ENCODE data around the gene INHBB.

DNA sequence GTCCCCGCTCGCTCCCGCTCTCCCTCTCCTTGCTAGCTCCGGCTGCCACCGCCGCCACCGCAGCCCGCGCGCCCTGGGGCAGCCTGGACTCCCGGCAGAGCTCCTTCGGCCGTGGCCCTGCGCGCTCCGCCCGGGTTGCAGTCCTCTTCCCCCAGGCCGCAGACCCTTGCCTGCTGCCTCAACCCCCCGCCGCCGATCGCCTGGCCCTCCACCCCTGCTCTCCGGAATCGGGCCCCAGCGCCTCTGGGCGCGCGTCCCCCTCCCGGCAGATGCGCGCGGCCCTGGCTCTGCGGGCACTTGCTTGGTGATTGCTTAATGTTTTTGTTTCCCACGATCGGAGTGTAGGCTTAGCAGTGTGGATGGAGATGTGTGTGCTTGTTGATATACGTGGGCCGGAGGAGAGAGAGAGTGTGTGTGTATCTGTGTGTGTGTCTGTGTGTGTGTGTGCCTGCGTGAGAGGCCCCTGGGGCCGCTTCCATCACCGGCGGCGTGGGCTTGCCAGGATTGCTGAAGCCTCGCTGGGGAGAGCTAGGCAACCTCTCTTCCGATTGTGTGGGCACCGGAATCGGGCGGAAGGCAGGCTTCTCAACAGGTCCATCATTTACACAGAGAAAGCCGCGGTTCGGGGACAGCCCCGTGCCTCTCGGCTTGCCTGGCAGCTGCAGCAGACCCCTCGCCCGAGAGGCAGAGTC is 877 bp downstream of the INHBB start:
- TF ChIP-seq, protein P1, sequence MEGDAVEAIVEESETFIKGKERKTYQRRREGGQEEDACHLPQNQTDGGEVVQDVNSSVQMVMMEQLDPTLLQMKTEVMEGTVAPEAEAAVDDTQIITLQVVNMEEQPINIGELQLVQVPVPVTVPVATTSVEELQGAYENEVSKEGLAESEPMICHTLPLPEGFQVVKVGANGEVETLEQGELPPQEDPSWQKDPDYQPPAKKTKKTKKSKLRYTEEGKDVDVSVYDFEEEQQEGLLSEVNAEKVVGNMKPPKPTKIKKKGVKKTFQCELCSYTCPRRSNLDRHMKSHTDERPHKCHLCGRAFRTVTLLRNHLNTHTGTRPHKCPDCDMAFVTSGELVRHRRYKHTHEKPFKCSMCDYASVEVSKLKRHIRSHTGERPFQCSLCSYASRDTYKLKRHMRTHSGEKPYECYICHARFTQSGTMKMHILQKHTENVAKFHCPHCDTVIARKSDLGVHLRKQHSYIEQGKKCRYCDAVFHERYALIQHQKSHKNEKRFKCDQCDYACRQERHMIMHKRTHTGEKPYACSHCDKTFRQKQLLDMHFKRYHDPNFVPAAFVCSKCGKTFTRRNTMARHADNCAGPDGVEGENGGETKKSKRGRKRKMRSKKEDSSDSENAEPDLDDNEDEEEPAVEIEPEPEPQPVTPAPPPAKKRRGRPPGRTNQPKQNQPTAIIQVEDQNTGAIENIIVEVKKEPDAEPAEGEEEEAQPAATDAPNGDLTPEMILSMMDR (IDR thresholded peaks at IDR 0.05): no peak
- no peak for TF ChIP-seq POLR2AphosphoS5 (IDR thresholded peaks at IDR 0.05)
- no peak for TF ChIP-seq EP300 (IDR thresholded peaks at IDR 0.05)

Measured in stomach (tissue), 4 donors.